Panc1 (cell line): ENCODE results near the gene FCRL5. TPM values are rescaled to one million over a fixed set of nuclear protein-coding genes. Genes with fewer than 3 reads are reported as not detected.

Experiments
- ATAC-seq: fragments of 200-7000 bp; cut with Tn5 transposase; 2 replicates; pipeline ENCODE4 v1.9.1; 2020; ENCODE audit warnings: mild to moderate bottlenecking, moderate library complexity
- BruUV-seq: library from RNA; stranded (reverse); fragments of 400-500 nt; replicated peaks from 2 replicates; lab custom pipeline; 2021; lab: Mats Ljungman, UMichigan
- CTCF ChIA-PET: fragments of 300-600 bp; sonication (Branson Sonifier 250); formaldehyde crosslinking; loops from one replicate; lab custom pipeline; 2022; ENCODE audit warnings: antibody characterized with exemption; lab: Charles Lee
- POLR2A ChIA-PET: fragments of 300-600 bp; sonication (Branson Sonifier 250); formaldehyde crosslinking; loops from one replicate; lab custom pipeline; 2022; ENCODE audit warnings: antibody characterized with exemption; lab: Charles Lee
- DNase-seq: peaks from one replicate; pipeline ENCODE4 v3.0.0-alpha.2; 2010; ENCODE audit warnings: low read depth, low spot score
- H3K27ac ChIP-seq: 2 replicates; pipeline ENCODE4 v1.5.1; 2011; ENCODE audit warnings: mild to moderate bottlenecking, low read length, inconsistent platforms
- H3K27me3 ChIP-seq: fragments of 200-500 bp; sonication (Bioruptor generic); 2 replicates; pipeline ENCODE4 v1.6.0; 2014; ENCODE audit warnings: low read length, inconsistent platforms; ENCODE audit not compliant: control insufficient read depth, insufficient read depth
- H3K36me3 ChIP-seq: fragments of 200-500 bp; sonication (Bioruptor generic); 2 replicates; pipeline ENCODE4 v1.5.1; 2014; ENCODE audit warnings: inconsistent platforms, mild to moderate bottlenecking, low read length, moderate library complexity; ENCODE audit not compliant: control insufficient read depth, insufficient read depth
- H3K4me1 ChIP-seq: 2 replicates; pipeline ENCODE4 v1.5.1; 2011; ENCODE audit warnings: inconsistent platforms, mild to moderate bottlenecking, low read length, moderate library complexity; ENCODE audit not compliant: control insufficient read depth, insufficient read depth
- H3K4me3 ChIP-seq, 2 experiments: 2 replicates each; pipeline ENCODE4 v1.5.1; 2011 to 2012; ENCODE audit warnings: low read depth in 2 of 2, low read length in 2 of 2, mild to moderate bottlenecking in 2 of 2, inconsistent platforms in 1 of 2, moderate library complexity in 1 of 2
- H3K9me3 ChIP-seq: fragments of 200-500 bp; sonication (Bioruptor generic); 2 replicates; pipeline ENCODE4 v1.5.1; 2014; ENCODE audit warnings: low read depth, mild to moderate bottlenecking, inconsistent platforms, low read length, moderate library complexity; ENCODE audit not compliant: control insufficient read depth, insufficient read depth
- CTCF ChIP-seq: fragments of 450-650 bp; IDR thresholded peaks from 2 replicates; pipeline ENCODE4 v1.5.1; 2017; ENCODE audit warnings: mild to moderate bottlenecking
- POLR2AphosphoS5 ChIP-seq: IDR thresholded peaks from 2 replicates; pipeline ENCODE4 v1.6.1; 2012; ENCODE audit warnings: mild to moderate bottlenecking, low read depth, low read length, moderate library complexity
- REST ChIP-seq, 2 experiments: IDR thresholded peaks; 2 replicates each; pipeline ENCODE4 v1.6.1; 2011 to 2012; ENCODE audit warnings: low read depth in 2 of 2, control low read depth in 1 of 2, low read length in 1 of 2, mild to moderate bottlenecking in 1 of 2, moderate library complexity in 1 of 2; ENCODE audit not compliant: insufficient read depth in 1 of 2
- SIN3A ChIP-seq: IDR thresholded peaks from 2 replicates; pipeline ENCODE4 v1.6.1; 2012; ENCODE audit warnings: low read depth, mild to moderate bottlenecking, low read length, moderate library complexity, borderline replicate concordance; ENCODE audit not compliant: insufficient read depth
- TCF7L2 ChIP-seq: IDR thresholded peaks from 2 replicates; pipeline ENCODE4 v1.6.1; 2011; ENCODE audit warnings: mild to moderate bottlenecking, low read depth, low read length, inconsistent platforms
- in situ Hi-C: cut with HindIII; loops from 2 replicates; pipeline ENCODE4 v1.10.0; 2016; ENCODE audit warnings: low sequenced_read_pairs, low pct_unique_long_range_greater_than_20kb
- intact Hi-C: fragments of 100-400 bp; cut with micrococcal nuclease; formaldehyde crosslinking; loops from one replicate; pipeline ENCODE4 v1.10.0; 2022; ENCODE audit not compliant: unreplicated experiment
- total RNA-seq: library from RNA; stranded (reverse); gene quantifications from one replicate; pipeline ENCODE4 v1.2.1, GENCODE V29; 2021; ENCODE audit not compliant: unreplicated experiment

Gene FCRL5
- total RNA-seq, 1 experiment from 2014 or later, result not detected

GRCh38 chr1:157515141-157515540 lies 37.2 kb downstream of the FCRL5 start:
- H3K4me1 ChIP-seq, result no peaks in the 10 kb centered on the region
- no peaks in the 10 kb centered on the region for H3K36me3 ChIP-seq
- POLR2A ChIA-PET, result no interaction called here
- DNase-seq (no peak), ATAC-seq (no peak)
- H3K4me3 ChIP-seq, result no peak overlapping the region
- no peaks in the 10 kb centered on the region for H3K9me3 ChIP-seq
- H3K27ac ChIP-seq, result no peak overlapping the region
- intact Hi-C loops (loop anchor here (10.0 kb wide), 1 partner anchor 60 kb away; no protein-coding TSS in a partner anchor), in situ Hi-C loops (no loop called here)
- CTCF ChIA-PET, result no interaction called here
- no peak for TF ChIP-seq SIN3A
- no peak for TF ChIP-seq REST (IDR thresholded peaks at IDR 0.05; ENCODE audit: insufficient read depth in 1 of 2, low read depth in 2 of 2, low read length in 1 of 2)
- no peak for TF ChIP-seq TCF7L2
- no peak for TF ChIP-seq CTCF
- no peak for TF ChIP-seq POLR2AphosphoS5
- H3K27me3 ChIP-seq, result 0 out of 2 replicates have a peak, but pooled peaks cover 2% of the 10 kb centered on the region
- BruUV-seq, result no TSS peak

- no peaks in the 10 kb centered on the region for H3K9me3 ChIP-seq
- no peak for DNase-seq
- intact Hi-C loops, result loop anchor here (10.0 kb wide), 1 partner anchor 62 kb away; no protein-coding TSS in a partner anchor
- no peak overlapping the region for H3K4me3 ChIP-seq
- TF ChIP-seq SIN3A (no peak), TCF7L2 (no peak), REST (IDR thresholded peaks at IDR 0.05; ENCODE audit: insufficient read depth in 1 of 2, low read depth in 2 of 2, low read length in 1 of 2) (no peak), POLR2AphosphoS5 (no peak), CTCF (no peak)
- CTCF ChIA-PET, result no interaction called here
- POLR2A ChIA-PET, result no interaction called here
- ATAC-seq, result no peak
- no peaks in the 10 kb centered on the region for H3K36me3 ChIP-seq
- peaks cover 1% of the 10 kb centered on the region; the same call in 1 of the 2 replicates for H3K27me3 ChIP-seq
- BruUV-seq, result no TSS peak
- no peaks in the 10 kb centered on the region for H3K4me1 ChIP-seq
- H3K27ac ChIP-seq, result no peak overlapping the region
- in situ Hi-C loops, result no loop called here
These were observed 40.0 kb downstream of the FCRL5 start for GRCh38 chr1:157512036-157512969.
